Esophagus squamous epithelium (tissue), 5 donors: ENCODE results near the gene POLR2C. TPM values are rescaled to one million over a fixed set of nuclear protein-coding genes. Genes with fewer than 3 reads are reported as not detected.

Experiments used
- DNase-seq: peaks from one replicate; lab custom pipeline; 2025; lab: John Stamatoyannopoulos, UW
- H3K27ac ChIP-seq, 4 donors: fragments of 200-600 bp; sonication (generic); one replicate each; pipeline ENCODE4 v1.5.1; 2016 to 2019; ENCODE audit warnings: mild to moderate bottlenecking in 1 of 4
- H3K27me3 ChIP-seq, 4 donors: fragments of 200-600 bp; sonication (generic); 1 replicate in 3 of 4; 2 replicates in 1 of 4; pipeline versions ENCODE4 v1.5.1 to v1.6.0; 2017 to 2021; ENCODE audit warnings: antibody characterized with exemption in 1 of 4
- H3K36me3 ChIP-seq, 3 donors: fragments of 200-600 bp; sonication (generic); one replicate each; pipeline ENCODE4 v1.5.1; 2016 to 2019
- H3K4me1 ChIP-seq, 3 donors: fragments of 200-600 bp; sonication (generic); one replicate each; pipeline ENCODE4 v1.5.1; 2017 to 2019
- H3K4me3 ChIP-seq, 4 donors: fragments of 200-600 bp; sonication (generic); 1 replicate in 3 of 4; 2 replicates in 1 of 4; pipeline ENCODE4 v1.5.1; 2016 to 2019; ENCODE audit warnings: mild to moderate bottlenecking in 2 of 4, moderate library complexity in 1 of 4
- H3K9me3 ChIP-seq, 3 donors: fragments of 200-600 bp; sonication (generic); one replicate each; pipeline ENCODE4 v1.5.1; 2016 to 2019
- POLR2A ChIP-seq, 4 donors: fragments of 450-650 bp; IDR thresholded peaks; one replicate each; pipeline ENCODE4 v1.6.1; 2017; ENCODE audit warnings: antibody characterized with exemption in 4 of 4, mild to moderate bottlenecking in 4 of 4, moderate library complexity in 3 of 4
- WGBS, 2 donors: methylation state at CpG; one replicate each; pipeline ENCODE4 v1.1.5; 2018; 5-methylcytosine and 5-hydroxymethylcytosine counted together
- intact Hi-C: fragments of 100-400 bp; cut with DNase I; formaldehyde crosslinking; loops from one replicate; pipeline ENCODE4 v1.15.0; 2022
- total RNA-seq, 4 donors: library from RNA; depleted of rRNA; stranded (reverse); fragments of >200 nt; gene quantifications; one replicate each; pipeline ENCODE4 v1.1.0, GENCODE V29; 2016
- TF ChIP-seq, protein P1 (sequence below), 6 experiments: fragments of 450-650 bp in 4 of 6; fragments of 200-600 bp in 2 of 6; sonication (generic) in 2 of 6; IDR thresholded peaks; one replicate each; pipeline ENCODE4 v1.5.1; 2016 to 2019; ENCODE audit warnings: antibody characterized with exemption in 6 of 6, mild to moderate bottlenecking in 4 of 6, moderate library complexity in 4 of 6
- donor health status: DM: yes; HTN: yes; CAD: no.

Gene POLR2C
- total RNA-seq, 4 donors from 2014 or later = 58.8 to 86.8 (median 71.1) TPM

- H3K9me3 ChIP-seq = no peaks in the 10 kb centered on the region
- peaks cover 0 to 9% (median 0%) of the 10 kb centered on the region in 3 donors for H3K4me1 ChIP-seq
- H3K4me3 ChIP-seq = no peak overlapping the region
- H3K27me3 ChIP-seq = peaks cover 0 to 5% (median 0%) of the 10 kb centered on the region in 4 donors
- H3K27ac ChIP-seq = no peak overlapping the region
- DNase-seq = no peak
- 43 to 52% methylated on average over 8 of the region's 10 CpGs for whole genome bisulfite sequencing, 2 donors
- H3K36me3 ChIP-seq = peaks cover 0 to 35% (median 0%) of the 10 kb centered on the region in 3 donors
- intact Hi-C loops = no loop called here
- TF ChIP-seq POLR2A (IDR thresholded peaks at IDR 0.05) = no peak
- TF ChIP-seq, protein P1, sequence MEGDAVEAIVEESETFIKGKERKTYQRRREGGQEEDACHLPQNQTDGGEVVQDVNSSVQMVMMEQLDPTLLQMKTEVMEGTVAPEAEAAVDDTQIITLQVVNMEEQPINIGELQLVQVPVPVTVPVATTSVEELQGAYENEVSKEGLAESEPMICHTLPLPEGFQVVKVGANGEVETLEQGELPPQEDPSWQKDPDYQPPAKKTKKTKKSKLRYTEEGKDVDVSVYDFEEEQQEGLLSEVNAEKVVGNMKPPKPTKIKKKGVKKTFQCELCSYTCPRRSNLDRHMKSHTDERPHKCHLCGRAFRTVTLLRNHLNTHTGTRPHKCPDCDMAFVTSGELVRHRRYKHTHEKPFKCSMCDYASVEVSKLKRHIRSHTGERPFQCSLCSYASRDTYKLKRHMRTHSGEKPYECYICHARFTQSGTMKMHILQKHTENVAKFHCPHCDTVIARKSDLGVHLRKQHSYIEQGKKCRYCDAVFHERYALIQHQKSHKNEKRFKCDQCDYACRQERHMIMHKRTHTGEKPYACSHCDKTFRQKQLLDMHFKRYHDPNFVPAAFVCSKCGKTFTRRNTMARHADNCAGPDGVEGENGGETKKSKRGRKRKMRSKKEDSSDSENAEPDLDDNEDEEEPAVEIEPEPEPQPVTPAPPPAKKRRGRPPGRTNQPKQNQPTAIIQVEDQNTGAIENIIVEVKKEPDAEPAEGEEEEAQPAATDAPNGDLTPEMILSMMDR (IDR thresholded peaks at IDR 0.05) = no peak
Observed at GRCh38 chr16:57510016-57510871, 47.8 kb downstream of the POLR2C start.

DNA sequence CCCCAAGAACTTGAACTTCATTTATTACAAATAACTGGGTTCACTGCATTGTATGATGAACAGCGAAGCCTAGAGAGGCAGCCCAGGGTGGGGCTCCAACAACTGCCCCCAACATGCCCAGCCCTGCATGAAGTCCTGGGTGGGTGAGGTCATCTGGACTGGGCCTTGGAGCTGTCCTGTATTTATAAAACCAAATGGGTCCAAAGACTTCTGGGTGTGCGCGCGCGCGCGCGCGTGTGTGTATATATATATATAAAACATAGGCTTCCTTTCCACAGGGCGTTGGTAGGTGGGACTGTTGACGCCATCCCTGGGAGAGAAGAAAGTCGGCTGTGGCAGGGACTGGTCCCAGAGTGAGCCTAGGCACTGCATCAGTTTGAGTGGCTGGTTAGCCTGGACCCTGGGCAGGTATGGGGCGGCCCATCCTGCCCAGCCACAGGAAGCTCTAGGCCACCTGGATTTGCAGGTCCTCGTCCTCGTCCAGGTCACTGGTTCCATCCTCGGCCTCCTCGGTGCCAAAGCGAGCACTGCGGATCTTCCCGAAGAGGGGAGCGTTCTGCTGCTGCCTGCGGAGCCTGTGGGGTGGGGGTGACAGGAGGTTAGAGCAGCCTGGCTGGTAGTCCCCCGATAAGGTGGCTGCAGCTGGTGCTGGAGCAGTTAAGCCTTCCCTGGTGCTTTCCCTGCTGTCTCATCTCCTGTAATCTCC is 50.0 kb downstream of the POLR2C start:
- H3K4me1 ChIP-seq = peaks cover 0 to 9% (median 0%) of the 10 kb centered on the region in 3 donors
- peaks cover 0 to 53% (median 0%) of the 10 kb centered on the region in 3 donors for H3K36me3 ChIP-seq
- peaks cover 0 to 5% (median 0%) of the 10 kb centered on the region in 4 donors for H3K27me3 ChIP-seq
- TF ChIP-seq, protein P1 (IDR thresholded peaks at IDR 0.05) = no peak
- no peak for TF ChIP-seq POLR2A (IDR thresholded peaks at IDR 0.05)
- WGBS, 2 donors = 86 to 90% methylated on average over 13 to 17 of the region's 23 CpGs
- no peak overlapping the region for H3K27ac ChIP-seq
- intact Hi-C loops = no loop called here
- no peaks in the 10 kb centered on the region for H3K9me3 ChIP-seq
- DNase-seq = no peak
- no peak overlapping the region for H3K4me3 ChIP-seq

GRCh38 chr16:57513371-57514102 is 51.1 kb downstream of the POLR2C start:
- DNase-seq = no peak
- intact Hi-C loops = no loop called here
- no peak overlapping the region for H3K27ac ChIP-seq

GRCh38 chr16:57514371-57514770 is 51.9 kb downstream of the POLR2C start:
- Histone ChIP-seq H3K4me3 (no peak overlapping the region), H3K9me3 (no peaks in the 10 kb centered on the region), H3K27ac (peak overlapping the region in 2 of 4 donors; percentile 9 to 38), H3K36me3 (peaks cover 0 to 67% (median 6%) of the 10 kb centered on the region in 3 donors), H3K27me3 (no peaks in the 10 kb centered on the region), H3K4me1 (peaks cover 0 to 9% (median 0%) of the 10 kb centered on the region in 3 donors)
- intact Hi-C loops = no loop called here
- TF ChIP-seq, protein P1 (IDR thresholded peaks at IDR 0.05) = no peak
- no peak for TF ChIP-seq POLR2A (IDR thresholded peaks at IDR 0.05)
- WGBS, 2 donors = 79 to 96% methylated on average over 4 of the region's 4 CpGs
- DNase-seq = no peak

More at GRCh38 chr16:57513371-57514102, 51.1 kb downstream of the POLR2C start:
- Histone ChIP-seq H3K4me3 (no peak overlapping the region), H3K4me1 (peaks cover 0 to 9% (median 0%) of the 10 kb centered on the region in 3 donors), H3K9me3 (no peaks in the 10 kb centered on the region), H3K27me3 (no peaks in the 10 kb centered on the region), H3K36me3 (peaks cover 0 to 64% (median 6%) of the 10 kb centered on the region in 3 donors)
- WGBS, 2 donors = 69 to 81% methylated on average over 9 to 12 of the region's 14 CpGs
- TF ChIP-seq, protein P1 (IDR thresholded peaks at IDR 0.05) = no peak
